Neural progenitor cell (in vitro differentiated cells): ENCODE data around the gene EIF2AK2. TPM values are rescaled to one million over a fixed set of nuclear protein-coding genes. Genes with fewer than 3 reads are reported as not detected.

Experiments used
- DNase-seq: peaks from one replicate; pipeline ENCODE4 v3.0.0-alpha.2; 2016; ENCODE audit warnings: low spot score
- H2AFZ ChIP-seq: fragments of 200-600 bp; sonication (generic); replicated peaks from 2 replicates; pipeline ENCODE4 v1.6.1; 2016; ENCODE audit warnings: antibody characterized with exemption
- H3F3A ChIP-seq: fragments of 200-600 bp; sonication (generic); 2 replicates; pipeline ENCODE4 v1.6.1; 2016; ENCODE audit warnings: antibody characterized with exemption, low read depth
- H3K27ac ChIP-seq: fragments of 200-600 bp; sonication (generic); 2 replicates; pipeline ENCODE4 v1.5.1; 2016; ENCODE audit warnings: mild to moderate bottlenecking
- H3K27me3 ChIP-seq: fragments of 200-600 bp; sonication (generic); 2 replicates; pipeline ENCODE4 v1.6.1; 2016; ENCODE audit warnings: mild to moderate bottlenecking, moderate library complexity
- H3K36me3 ChIP-seq: fragments of 200-600 bp; sonication (generic); 2 replicates; pipeline ENCODE4 v1.5.1; 2016
- H3K4me1 ChIP-seq: fragments of 200-600 bp; sonication (generic); 2 replicates; pipeline ENCODE4 v1.6.1; 2016; ENCODE audit warnings: mixed run types
- H3K4me2 ChIP-seq: fragments of 200-600 bp; sonication (generic); 2 replicates; pipeline ENCODE4 v1.6.1; 2016
- H3K4me3 ChIP-seq: fragments of 200-600 bp; sonication (generic); 2 replicates; pipeline ENCODE4 v1.5.1; 2016
- H3K79me2 ChIP-seq: fragments of 200-600 bp; sonication (generic); 2 replicates; pipeline ENCODE4 v1.6.1; 2016; ENCODE audit warnings: low read depth
- H3K9ac ChIP-seq: fragments of 200-600 bp; sonication (generic); 2 replicates; pipeline ENCODE4 v1.6.1; 2016
- H3K9me3 ChIP-seq: fragments of 200-600 bp; sonication (generic); 2 replicates; pipeline ENCODE4 v1.5.1; 2016; ENCODE audit warnings: low read depth
- H4K20me1 ChIP-seq: fragments of 200-600 bp; sonication (generic); 2 replicates; pipeline ENCODE4 v1.6.1; 2016; ENCODE audit warnings: low read depth
- H3K27ac Mint-ChIP-seq: 3 replicates; pipeline ENCODE4 v1.8.0; 2021; ENCODE audit warnings: mixed read lengths
- H3K27me3 Mint-ChIP-seq: 2 replicates; pipeline ENCODE4 v1.8.0; 2022; ENCODE audit warnings: low read depth, mild to moderate bottlenecking, inconsistent platforms, moderate library complexity, mixed read lengths; ENCODE audit not compliant: insufficient read depth
- H3K36me3 Mint-ChIP-seq: 3 replicates; pipeline ENCODE4 v1.8.0; 2021; ENCODE audit warnings: mixed read lengths
- H3K4me1 Mint-ChIP-seq: 3 replicates; pipeline ENCODE4 v1.8.0; 2021; ENCODE audit warnings: mixed read lengths
- H3K4me3 Mint-ChIP-seq: 3 replicates; pipeline ENCODE4 v1.8.0; 2021; ENCODE audit warnings: mild to moderate bottlenecking, moderate library complexity, mixed read lengths
- H3K9me3 Mint-ChIP-seq: 3 replicates; pipeline ENCODE4 v1.8.0; 2020; ENCODE audit warnings: mixed read lengths
- CTCF ChIP-seq: fragments of 200-600 bp; sonication (generic); IDR thresholded peaks from 2 replicates; pipeline ENCODE4 v1.5.1; 2017; ENCODE audit warnings: antibody characterized with exemption, mild to moderate bottlenecking
- EZH2 ChIP-seq: fragments of 200-600 bp; sonication (generic); IDR thresholded peaks from 2 replicates; pipeline ENCODE4 v1.6.1; 2017; ENCODE audit warnings: antibody characterized with exemption, mild to moderate bottlenecking, moderate library complexity
- EZH2phosphoT487 ChIP-seq: fragments of 200-600 bp; sonication (generic); IDR thresholded peaks from 2 replicates; pipeline ENCODE4 v1.6.1; 2017; ENCODE audit warnings: antibody characterized with exemption
- total RNA-seq: library from RNA; depleted of rRNA; stranded (reverse); fragments of >200 nt; gene quantifications from 2 replicates; pipeline ENCODE4 v1.2.3, GENCODE V29; 2015; ENCODE audit warnings: low replicate concordance

EIF2AK2 gene
- total RNA-seq, 1 donor from 2014 or later = 35.3 TPM

DNA sequence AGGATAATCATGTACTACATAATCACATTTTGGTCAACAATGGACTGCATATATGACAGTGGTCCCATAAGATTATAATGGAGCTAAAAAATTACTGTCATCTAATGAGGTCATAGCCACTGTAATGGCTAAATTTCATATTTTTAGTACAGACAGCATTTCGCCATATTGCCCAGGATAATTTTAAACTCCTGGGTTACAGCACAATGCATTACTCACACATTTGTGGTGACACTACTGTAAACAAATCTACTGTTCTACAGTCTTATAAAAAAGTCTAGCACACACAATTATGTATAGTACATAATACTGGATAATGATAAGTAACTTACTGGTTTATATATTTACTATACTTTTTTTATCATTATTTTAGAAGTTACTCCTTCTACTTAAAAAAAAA, 12.8 kb downstream of the EIF2AK2 start:
- Mint-ChIP-seq H3K27ac (no peak overlapping the region), H3K4me1 (no peaks in the 10 kb centered on the region), H3K27me3 (no peaks in the 10 kb centered on the region), H3K36me3 (peaks cover 17% of the 10 kb centered on the region), H3K9me3 (no peaks in the 10 kb centered on the region), H3K4me3 (no peak overlapping the region)
- no peaks in the 10 kb centered on the region for H3F3A ChIP-seq
- no peak overlapping the region for H3K27ac ChIP-seq
- H3K4me3 ChIP-seq = no peak overlapping the region
- no peak overlapping the region for H2AFZ ChIP-seq
- H3K27me3 ChIP-seq = no peaks in the 10 kb centered on the region
- H3K4me2 ChIP-seq = no peak overlapping the region
- DNase-seq = no peak
- no peaks in the 10 kb centered on the region for H4K20me1 ChIP-seq
- H3K4me1 ChIP-seq = no peaks in the 10 kb centered on the region
- TF ChIP-seq EZH2 (no peak), CTCF (no peak), EZH2phosphoT487 (no peak)
- no peaks in the 10 kb centered on the region for H3K79me2 ChIP-seq
- H3K9ac ChIP-seq = no peak overlapping the region
- no peaks in the 10 kb centered on the region for H3K9me3 ChIP-seq
- H3K36me3 ChIP-seq = peaks cover 3% of the 10 kb centered on the region

DNA sequence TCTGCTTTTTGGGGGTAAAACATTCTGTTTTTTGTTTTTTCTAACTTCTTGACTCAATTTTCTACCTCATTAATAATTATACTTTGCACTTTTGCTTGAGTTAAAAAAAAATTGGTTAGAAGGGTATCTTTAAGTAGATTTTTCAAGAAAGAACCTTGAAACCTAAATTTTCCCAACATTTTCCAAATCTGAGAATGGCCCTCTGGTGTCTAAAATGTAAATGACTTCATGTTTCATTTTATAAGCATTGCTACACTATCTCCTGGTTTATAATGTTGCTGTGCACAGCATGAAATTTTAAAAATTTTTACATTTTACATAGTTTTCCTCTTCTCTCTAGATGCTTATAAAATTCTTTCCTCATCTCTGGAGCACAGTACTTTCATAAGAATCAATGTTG, 14.2 kb downstream of the EIF2AK2 start:
- no peaks in the 10 kb centered on the region for H3F3A ChIP-seq
- Mint-ChIP-seq H3K4me1 (no peaks in the 10 kb centered on the region), H3K4me3 (no peak overlapping the region), H3K9me3 (no peaks in the 10 kb centered on the region), H3K36me3 (peaks cover 13% of the 10 kb centered on the region), H3K27me3 (no peaks in the 10 kb centered on the region), H3K27ac (no peak overlapping the region)
- H3K4me3 ChIP-seq = no peak overlapping the region
- no peak overlapping the region for H3K4me2 ChIP-seq
- peaks cover 7% of the 10 kb centered on the region for H3K36me3 ChIP-seq
- H3K27me3 ChIP-seq = no peaks in the 10 kb centered on the region
- no peak for DNase-seq
- no peak overlapping the region for H2AFZ ChIP-seq
- H3K79me2 ChIP-seq = no peaks in the 10 kb centered on the region
- no peaks in the 10 kb centered on the region for H4K20me1 ChIP-seq
- H3K9me3 ChIP-seq = no peaks in the 10 kb centered on the region
- H3K27ac ChIP-seq = no peak overlapping the region
- no peak overlapping the region for H3K9ac ChIP-seq
- TF ChIP-seq CTCF (no peak), EZH2 (no peak), EZH2phosphoT487 (no peak)
- no peaks in the 10 kb centered on the region for H3K4me1 ChIP-seq

- Mint-ChIP-seq H3K9me3 (no peaks in the 10 kb centered on the region), H3K27me3 (peaks cover 3% of the 10 kb centered on the region), H3K36me3 (peaks cover 30% of the 10 kb centered on the region), H3K27ac (no peak overlapping the region), H3K4me1 (no peaks in the 10 kb centered on the region), H3K4me3 (no peak overlapping the region)
- H3K9me3 ChIP-seq = no peaks in the 10 kb centered on the region
- no peaks in the 10 kb centered on the region for H4K20me1 ChIP-seq
- no peaks in the 10 kb centered on the region for H3K79me2 ChIP-seq
- no peak for DNase-seq
- no peak overlapping the region for H2AFZ ChIP-seq
- no peaks in the 10 kb centered on the region for H3K36me3 ChIP-seq
- H3K4me2 ChIP-seq = no peak overlapping the region
- no peak overlapping the region for H3K4me3 ChIP-seq
- no peak overlapping the region for H3K9ac ChIP-seq
- TF ChIP-seq CTCF = no peak
- no peak for TF ChIP-seq EZH2phosphoT487
- no peak for TF ChIP-seq EZH2
- no peaks in the 10 kb centered on the region for H3F3A ChIP-seq
- H3K27me3 ChIP-seq = no peaks in the 10 kb centered on the region
- H3K27ac ChIP-seq = no peak overlapping the region
- H3K4me1 ChIP-seq = no peaks in the 10 kb centered on the region
Observed at GRCh38 chr2:37132914-37133313, 23.9 kb downstream of the EIF2AK2 start.

GRCh38 chr2:37125416-37125815, 31.4 kb downstream of the EIF2AK2 start:
- TF ChIP-seq EZH2 (no peak), EZH2phosphoT487 (no peak), CTCF (no peak)
- H3K27me3 Mint-ChIP-seq = peaks cover 8% of the 10 kb centered on the region

More at GRCh38 chr2:37125416-37125815, 31.4 kb downstream of the EIF2AK2 start:
- H2AFZ ChIP-seq = no peak overlapping the region
- H3K36me3 Mint-ChIP-seq = peaks cover 20% of the 10 kb centered on the region
- DNase-seq = no peak
- H3K27ac ChIP-seq = no peak overlapping the region
- H3K79me2 ChIP-seq = no peaks in the 10 kb centered on the region
- H3K4me1 Mint-ChIP-seq = no peaks in the 10 kb centered on the region
- no peaks in the 10 kb centered on the region for H3K9me3 Mint-ChIP-seq
- H3K9me3 ChIP-seq = no peaks in the 10 kb centered on the region
- H3K4me1 ChIP-seq = no peaks in the 10 kb centered on the region
- H3K4me3 Mint-ChIP-seq = no peak overlapping the region
- H3K27ac Mint-ChIP-seq = no peak overlapping the region
- no peak overlapping the region for H3K4me3 ChIP-seq
- no peaks in the 10 kb centered on the region for H3F3A ChIP-seq
- H3K36me3 ChIP-seq = no peaks in the 10 kb centered on the region
- H3K4me2 ChIP-seq = no peak overlapping the region
- no peak overlapping the region for H3K9ac ChIP-seq
- H3K27me3 ChIP-seq = no peaks in the 10 kb centered on the region
- no peaks in the 10 kb centered on the region for H4K20me1 ChIP-seq
